ENCODE data around the gene WWC1. TPM values are rescaled to one million over a fixed set of nuclear protein-coding genes. Genes with fewer than 3 reads are reported as not detected.
A peak's percentile ranks its signal among the peaks of the same experiment; 100 is the strongest.

The WWC1 gene
- total RNA-seq, 2 donors from 2014 or later = 40.0 to 49.4 TPM

- 27 to 52% methylated on average over 7 of the region's 7 CpGs for WGBS, 2 donors
Observed at GRCh38 chr5:168299372-168299771, 7.9 kb downstream of the WWC1 start.

DNA sequence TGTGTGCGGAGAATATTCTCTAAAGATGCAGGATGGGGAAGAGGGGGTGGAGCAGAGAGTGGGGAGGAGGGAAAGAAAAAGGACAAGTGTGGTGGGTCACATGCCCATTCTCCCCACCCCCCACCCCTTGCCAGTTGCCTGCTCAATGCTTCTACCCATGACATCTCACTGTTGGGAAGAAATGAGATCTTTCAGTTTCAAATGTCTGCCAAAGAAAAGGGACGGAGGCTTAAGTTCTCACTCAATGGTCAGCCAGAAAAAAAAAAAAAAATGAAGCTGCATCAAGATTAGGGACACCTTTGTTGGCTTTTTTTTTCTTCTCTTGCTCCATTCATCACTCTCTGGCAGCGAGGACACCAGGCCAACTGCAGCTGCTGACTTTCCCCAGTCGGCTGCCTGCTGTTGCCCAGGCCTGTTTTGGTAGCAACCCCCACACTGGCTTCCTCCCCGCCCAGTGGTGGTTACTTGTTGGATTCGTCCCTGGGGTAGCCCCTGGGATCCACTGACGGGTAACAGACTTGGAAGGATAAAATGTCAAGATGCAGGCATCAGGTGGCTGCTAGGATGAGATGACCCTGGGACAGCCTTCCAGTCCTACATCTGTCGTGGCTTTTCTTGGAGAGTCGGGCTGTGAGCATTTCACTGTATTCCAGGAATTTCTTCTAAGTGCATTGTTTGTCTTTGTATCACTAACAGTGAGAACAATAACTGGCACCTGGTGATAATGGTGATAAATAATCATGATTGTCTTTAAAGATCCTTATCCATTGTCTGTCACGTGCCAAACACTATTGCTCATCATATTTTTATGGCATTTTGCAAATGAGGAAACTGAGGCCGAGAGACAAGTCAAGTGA, 9.1 kb downstream of the WWC1 start:
- 18 to 32% methylated on average over 11 of the region's 11 CpGs for WGBS, 2 donors
- DNase-seq (peak; percentile 46 to 90 (median 82)), ATAC-seq (peak; percentile 75)
- H3K9me3 ChIP-seq = no peaks in the 10 kb centered on the region
- H3K27ac ChIP-seq = peak overlapping the region in 3 of 4 donors; percentile 41 to 78 (median 71)
- H3K4me3 ChIP-seq = no peak overlapping the region
- no peak for TF ChIP-seq POLR2A (IDR thresholded peaks at IDR 0.05)
- TF ChIP-seq, protein P1, sequence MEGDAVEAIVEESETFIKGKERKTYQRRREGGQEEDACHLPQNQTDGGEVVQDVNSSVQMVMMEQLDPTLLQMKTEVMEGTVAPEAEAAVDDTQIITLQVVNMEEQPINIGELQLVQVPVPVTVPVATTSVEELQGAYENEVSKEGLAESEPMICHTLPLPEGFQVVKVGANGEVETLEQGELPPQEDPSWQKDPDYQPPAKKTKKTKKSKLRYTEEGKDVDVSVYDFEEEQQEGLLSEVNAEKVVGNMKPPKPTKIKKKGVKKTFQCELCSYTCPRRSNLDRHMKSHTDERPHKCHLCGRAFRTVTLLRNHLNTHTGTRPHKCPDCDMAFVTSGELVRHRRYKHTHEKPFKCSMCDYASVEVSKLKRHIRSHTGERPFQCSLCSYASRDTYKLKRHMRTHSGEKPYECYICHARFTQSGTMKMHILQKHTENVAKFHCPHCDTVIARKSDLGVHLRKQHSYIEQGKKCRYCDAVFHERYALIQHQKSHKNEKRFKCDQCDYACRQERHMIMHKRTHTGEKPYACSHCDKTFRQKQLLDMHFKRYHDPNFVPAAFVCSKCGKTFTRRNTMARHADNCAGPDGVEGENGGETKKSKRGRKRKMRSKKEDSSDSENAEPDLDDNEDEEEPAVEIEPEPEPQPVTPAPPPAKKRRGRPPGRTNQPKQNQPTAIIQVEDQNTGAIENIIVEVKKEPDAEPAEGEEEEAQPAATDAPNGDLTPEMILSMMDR (IDR thresholded peaks at IDR 0.05) = peak in 1 of 7 experiments; percentile 2
- peaks cover 96% of the 10 kb centered on the region for H3K4me1 ChIP-seq
- H3K36me3 ChIP-seq (replicated peaks in 1 of 2; ENCODE audit: insufficient read depth in 1 of 2, low read depth in 2 of 2) = no peaks in the 10 kb centered on the region
- H3K27me3 ChIP-seq = no peaks in the 10 kb centered on the region
- intact Hi-C loops (cut with DNase I) = no loop called here

More at GRCh38 chr5:168299372-168299771, 7.9 kb downstream of the WWC1 start:
- Histone ChIP-seq H3K4me1 (peaks cover 96% of the 10 kb centered on the region), H3K27ac (peak overlapping the region in 3 of 4 donors; percentile 41 to 78 (median 71)), H3K9me3 (no peaks in the 10 kb centered on the region), H3K36me3 (replicated peaks in 1 of 2; ENCODE audit: insufficient read depth in 1 of 2, low read depth in 2 of 2) (no peaks in the 10 kb centered on the region), H3K27me3 (no peaks in the 10 kb centered on the region), H3K4me3 (no peak overlapping the region)
- TF ChIP-seq, protein P1 (IDR thresholded peaks at IDR 0.05) = no peak
- no peak for TF ChIP-seq POLR2A (IDR thresholded peaks at IDR 0.05)
- intact Hi-C loops (cut with DNase I) = no loop called here
- ATAC-seq = no peak
- DNase-seq = no peak

DNA sequence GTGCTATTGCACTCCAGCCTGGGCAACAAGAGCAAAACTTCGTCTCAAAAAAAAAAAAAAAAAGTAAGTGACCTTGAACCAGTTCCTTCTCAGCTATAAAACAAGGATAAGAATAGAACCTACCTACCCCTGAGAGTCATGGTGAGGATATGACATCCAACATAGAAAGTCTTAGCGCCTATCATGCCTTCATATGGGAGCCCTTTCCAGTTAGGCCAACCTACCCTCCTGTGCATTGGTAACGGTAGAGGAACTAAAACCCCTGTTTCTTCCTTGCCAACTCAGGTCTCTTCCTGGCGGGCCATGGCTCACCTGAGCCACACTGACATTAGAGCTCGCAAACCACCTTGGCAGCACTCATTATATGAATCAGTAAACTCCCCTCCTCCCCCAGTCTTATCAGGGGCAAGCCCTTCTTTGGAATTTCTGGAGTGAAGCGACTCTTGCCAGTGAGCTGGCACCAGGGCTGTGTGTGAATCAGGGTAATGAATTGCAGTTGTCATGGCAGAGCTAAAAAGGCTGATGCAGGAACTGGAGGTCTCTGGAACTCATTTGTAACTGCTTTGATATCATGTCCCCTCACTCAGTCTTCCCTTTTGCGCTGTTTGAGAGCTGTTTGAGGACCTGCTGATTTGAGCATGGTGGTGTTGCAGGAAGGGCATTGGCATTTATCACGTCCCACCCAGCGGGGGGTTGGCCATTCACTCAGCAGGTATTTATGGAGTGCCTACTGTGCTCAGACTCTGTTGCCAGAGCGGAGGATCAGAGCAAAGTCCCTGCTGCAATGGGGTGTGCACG, 10.3 kb downstream of the WWC1 start:
- WGBS, 2 donors = 40 to 45% methylated on average over 11 of the region's 11 CpGs

GRCh38 chr5:168302785-168303184, 11.3 kb downstream of the WWC1 start:
- Histone ChIP-seq H3K27me3 (no peaks in the 10 kb centered on the region), H3K27ac (peak overlapping the region in 3 of 4 donors; percentile 41 to 78 (median 71)), H3K9me3 (no peaks in the 10 kb centered on the region), H3K36me3 (replicated peaks in 1 of 2; ENCODE audit: insufficient read depth in 1 of 2, low read depth in 2 of 2) (no peaks in the 10 kb centered on the region), H3K4me3 (no peak overlapping the region), H3K4me1 (peaks cover 99% of the 10 kb centered on the region)
- 81 to 82% methylated on average over 3 of the region's 3 CpGs for WGBS, 2 donors
- no peak for ATAC-seq
- intact Hi-C loops (cut with DNase I) = no loop called here
- TF ChIP-seq, protein P1 (IDR thresholded peaks at IDR 0.05) = no peak
- TF ChIP-seq POLR2A (IDR thresholded peaks at IDR 0.05) = no peak
- DNase-seq = no peak

More for the DNA sequence above, 10.3 kb downstream of the WWC1 start:
- H3K27ac ChIP-seq = peak overlapping the region; percentile 25 to 78 (median 56)
- H3K36me3 ChIP-seq (replicated peaks in 1 of 2; ENCODE audit: insufficient read depth in 1 of 2, low read depth in 2 of 2) = no peaks in the 10 kb centered on the region
- DNase-seq (peak; percentile 55 to 72 (median 67)), ATAC-seq (peak; percentile 78)
- TF ChIP-seq POLR2A (IDR thresholded peaks at IDR 0.05) = peak in 1 of 3 donors; percentile 13
- TF ChIP-seq, protein P1 (IDR thresholded peaks at IDR 0.05) = no peak
- peaks cover 96% of the 10 kb centered on the region for H3K4me1 ChIP-seq
- no peaks in the 10 kb centered on the region for H3K27me3 ChIP-seq
- H3K9me3 ChIP-seq = no peaks in the 10 kb centered on the region
- H3K4me3 ChIP-seq = no peak overlapping the region
- intact Hi-C loops (cut with DNase I) = no loop called here

Measured in body of pancreas (tissue), 4 donors.